T-helper 1 cell (primary cell): ENCODE measurements around the gene KCNK16.
A peak's percentile ranks its signal among the peaks of the same experiment; 100 is the strongest.
"Not testable (repeated sequence)": the region's sequence is repeated elsewhere in the genome, so short reads cannot be mapped to it uniquely, and the experiment has no call there.

Source experiments
- DNase-seq, 5 donors: peaks; one replicate each; pipeline ENCODE4 v3.0.0-alpha.2; 2012 to 2020

KCNK16 gene

DNA sequence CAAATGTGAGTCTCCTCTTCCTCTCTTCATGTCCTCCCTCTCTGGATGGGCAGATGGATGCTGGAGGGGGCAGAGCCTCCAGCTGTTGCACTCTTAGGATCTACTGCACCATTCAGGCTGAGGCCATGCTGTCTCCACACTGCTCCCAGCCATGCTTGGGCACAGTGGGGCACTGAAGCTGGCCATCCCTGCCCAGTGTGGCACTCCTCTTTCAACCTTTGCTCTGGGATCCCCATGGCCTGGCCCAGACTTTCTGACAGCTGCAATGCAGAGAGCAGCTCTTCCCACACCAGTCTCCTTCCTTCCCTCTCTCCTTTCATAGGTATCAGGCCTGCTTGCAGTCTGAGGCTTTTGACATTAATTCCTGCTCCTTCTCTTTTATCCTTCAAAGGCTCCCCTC lies 17.6 kb downstream of the KCNK16 start:
- no peak for DNase-seq

DNA sequence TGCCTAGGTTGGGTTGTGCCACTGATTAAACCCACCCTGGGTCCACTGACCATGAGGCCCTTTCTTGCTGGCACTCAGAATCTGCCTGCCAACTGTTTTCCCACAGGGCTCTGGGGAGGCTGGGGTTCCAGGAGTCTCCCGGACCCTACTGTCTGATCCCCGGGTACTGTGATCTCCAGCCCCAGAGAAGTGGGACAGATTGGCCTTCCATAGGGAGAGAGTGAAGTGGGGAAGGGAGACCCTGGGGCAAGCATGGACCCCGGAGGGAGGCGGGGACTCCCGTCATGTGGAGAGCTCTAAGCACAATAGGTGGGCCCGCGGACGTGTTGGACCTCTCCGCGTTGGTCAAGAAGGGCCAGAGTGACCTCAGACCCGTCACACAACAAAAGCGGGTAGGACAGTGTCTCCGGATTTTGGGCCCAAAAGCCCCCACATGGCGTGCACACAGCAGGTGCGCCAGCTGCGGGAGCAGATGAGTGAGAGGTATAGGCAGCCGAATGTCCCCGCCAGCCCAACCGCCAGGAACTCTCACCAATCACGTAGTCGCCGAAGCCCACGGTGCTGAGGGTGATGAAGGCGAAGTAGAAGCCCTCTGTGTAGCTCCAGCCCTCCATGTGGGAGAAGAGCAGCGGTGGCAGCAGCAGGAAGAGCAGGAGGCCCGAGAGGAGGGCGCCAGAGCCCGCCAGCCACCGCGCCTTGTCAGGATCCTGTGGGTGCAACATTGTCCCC lies 18.9 kb downstream of the KCNK16 start:
- DNase-seq, result no peak

DNA sequence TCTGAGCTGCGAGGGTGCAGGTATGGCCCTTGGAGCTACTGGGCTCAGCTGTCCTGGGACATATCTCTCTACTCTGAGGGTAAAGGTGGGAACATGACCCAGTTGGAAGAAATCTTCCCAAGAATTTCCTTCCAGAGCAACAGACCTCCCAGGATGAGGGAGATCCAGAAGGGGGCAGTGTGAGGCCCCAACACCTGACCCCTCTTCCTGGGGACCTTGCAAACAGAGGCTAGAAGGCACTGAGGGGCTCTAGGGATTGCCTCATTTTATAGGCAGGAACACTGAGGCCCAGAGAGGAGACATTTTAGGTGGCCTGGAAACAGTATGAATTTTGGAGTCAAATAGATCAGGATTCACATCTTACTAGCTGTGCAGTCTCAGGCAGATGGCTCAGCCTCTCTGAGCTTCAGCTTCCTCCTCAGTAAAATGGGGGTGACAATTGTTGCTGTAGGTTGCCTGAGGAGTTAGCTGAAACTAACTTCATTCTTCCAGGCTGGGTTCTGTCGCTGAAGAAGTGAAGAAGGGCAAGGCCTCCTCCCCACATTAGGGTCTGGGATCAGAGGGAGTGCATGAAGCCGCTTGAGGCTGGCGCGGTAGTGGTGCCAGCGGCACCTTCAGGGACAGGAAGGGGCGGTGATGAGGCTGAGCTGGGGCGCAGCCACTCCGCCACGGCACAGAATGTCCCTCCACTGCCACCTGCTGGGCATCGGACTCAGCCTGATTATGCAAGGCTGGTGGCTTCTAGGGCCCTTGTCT lies 19.7 kb downstream of the KCNK16 start:
- DNase-seq, result peak; percentile 64 to 84 (median 68)

DNA sequence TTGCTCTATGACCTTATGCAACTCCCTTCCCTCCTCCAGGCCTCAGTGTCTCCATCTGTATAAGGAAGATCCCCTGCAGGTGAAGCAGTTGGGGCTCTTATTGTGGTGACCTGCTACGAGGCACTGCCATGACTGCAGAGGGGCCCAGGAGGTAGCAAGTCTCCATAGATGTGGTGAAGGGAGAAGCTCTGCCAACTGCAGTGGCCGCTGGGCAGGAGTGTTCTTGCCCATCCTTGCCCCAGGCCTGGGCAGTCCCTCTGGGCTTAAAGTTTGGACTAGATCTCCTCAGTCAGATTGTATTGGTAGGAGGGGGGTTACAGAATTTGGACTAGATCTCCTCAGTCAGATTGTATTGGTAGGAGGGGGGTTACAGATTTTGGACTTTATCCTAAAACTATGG lies 20.5 kb downstream of the KCNK16 start:
- DNase-seq, result no peak

DNA sequence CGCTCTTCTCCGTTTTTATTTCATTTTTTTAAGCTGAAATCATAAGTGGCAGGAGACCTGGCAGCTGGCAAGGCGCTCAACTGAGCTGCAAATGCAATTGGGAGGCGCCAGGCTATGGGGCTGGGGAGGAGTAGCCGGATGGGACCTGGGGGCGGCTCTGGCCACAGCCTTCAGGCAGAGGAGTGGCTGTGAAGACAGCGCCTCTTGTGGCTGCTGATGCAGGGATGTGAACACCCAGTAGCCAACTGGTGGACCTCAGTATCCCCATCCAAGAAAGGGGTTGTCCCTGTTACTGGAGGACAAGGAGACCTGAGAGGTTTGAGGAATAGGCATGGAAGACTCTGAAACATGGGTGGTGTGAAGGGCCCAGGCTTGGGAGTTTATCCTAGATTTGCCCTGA lies 20.9 kb downstream of the KCNK16 start:
- no peak for DNase-seq

DNA sequence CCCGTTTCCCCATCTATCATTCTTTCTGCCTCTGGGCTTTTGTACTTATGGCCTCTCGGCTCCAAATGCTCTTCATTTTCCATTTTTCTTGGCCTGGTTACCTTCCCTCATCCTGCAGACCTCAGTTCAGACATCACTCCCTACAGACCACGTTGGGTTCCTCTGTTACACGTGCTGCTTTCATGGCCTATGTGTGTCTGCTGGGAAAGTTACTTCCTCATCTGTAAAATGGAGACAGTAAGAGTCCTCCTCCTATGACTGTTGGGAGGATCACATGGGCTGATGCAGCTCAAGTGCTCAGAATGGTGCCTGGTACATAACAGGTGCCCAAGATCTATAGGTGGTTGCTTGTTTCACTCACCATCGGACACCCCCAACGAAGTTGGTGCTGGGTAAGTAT lies 21.8 kb downstream of the KCNK16 start:
- DNase-seq, result no peak

DNA sequence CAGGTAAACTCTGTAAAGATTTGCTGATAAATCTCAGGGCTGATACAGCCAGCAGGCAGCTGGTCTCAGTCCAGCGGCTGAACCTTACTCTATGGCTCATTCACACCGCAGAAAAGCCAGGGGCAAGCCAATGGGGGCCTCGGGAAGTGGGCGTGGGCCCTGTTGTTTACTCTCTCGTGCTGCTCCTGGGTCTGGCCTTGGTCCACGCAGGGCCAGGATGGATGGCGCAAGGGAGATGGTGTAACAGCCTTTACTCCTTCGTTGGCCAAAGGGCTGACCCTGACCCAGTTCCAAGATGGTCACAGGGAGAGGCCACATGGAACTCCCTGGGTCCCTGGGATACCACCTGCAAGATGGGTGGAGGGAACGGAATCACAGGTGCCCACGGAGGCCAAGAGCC lies 24.4 kb downstream of the KCNK16 start:
- DNase-seq, result no peak

DNA sequence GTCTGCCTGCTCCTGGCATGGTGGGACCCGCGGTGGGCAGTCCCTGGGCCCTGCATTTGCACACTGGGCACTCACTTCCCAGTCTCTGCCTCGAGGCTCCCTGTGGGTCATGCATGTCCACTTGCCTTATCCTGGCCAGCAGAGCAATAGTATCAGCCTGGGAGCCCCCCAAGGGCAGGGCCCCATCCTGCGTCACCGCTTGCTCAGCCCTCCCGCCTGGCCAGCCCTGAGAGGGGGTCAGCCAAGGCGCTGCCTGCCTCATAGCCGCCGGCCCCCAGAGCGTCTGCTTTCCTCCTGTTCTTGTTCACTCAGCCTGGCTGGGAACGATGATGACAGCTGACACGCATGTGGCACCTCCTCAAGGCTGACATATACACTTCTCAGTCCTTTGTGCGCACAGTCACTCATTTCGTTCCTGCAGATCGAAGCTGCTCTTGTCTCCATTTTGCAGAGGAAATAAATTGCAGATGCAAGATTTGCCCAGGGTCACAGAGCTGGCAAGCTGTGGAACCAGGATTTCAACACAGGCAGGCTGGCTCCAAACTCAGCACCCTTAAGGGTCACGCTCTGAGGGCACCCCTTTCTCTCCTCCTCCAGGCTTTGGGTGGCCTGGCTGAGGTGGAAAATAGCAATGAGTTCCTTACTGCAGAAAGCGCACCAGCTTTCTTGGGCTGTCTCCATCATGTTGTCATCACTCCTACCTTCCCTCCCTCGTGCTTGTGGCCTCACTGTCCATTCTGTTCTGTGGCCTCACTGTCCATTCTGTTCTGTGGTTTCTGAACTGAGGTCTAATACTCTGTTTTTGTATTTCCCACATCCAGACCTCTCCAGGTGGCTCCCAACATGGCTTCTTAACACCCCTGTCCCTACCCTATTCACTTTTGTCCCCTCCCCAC lies 25.5 kb downstream of the KCNK16 start:
- DNase-seq, result no peak

DNA sequence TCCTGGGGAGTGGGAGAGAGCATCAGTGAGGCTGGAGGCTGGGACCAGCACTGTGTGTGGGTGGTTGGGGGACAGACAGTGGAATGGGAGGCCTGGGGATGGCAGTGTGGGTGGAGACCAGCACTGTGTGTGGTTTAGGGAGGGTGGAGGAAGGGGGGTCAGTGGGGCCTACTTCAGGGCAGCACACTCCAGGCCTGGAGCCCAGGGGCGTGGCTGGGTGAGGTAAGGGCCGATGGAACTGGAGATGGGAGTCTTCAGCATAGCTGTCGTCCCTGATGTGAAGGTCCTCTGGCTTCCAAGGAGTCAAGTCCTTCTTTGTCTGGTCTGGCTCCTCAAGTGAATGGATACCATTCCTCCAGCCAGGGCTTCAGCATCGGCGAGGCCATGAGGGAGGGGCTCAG lies 26.9 kb downstream of the KCNK16 start:
- no peak for DNase-seq

DNA sequence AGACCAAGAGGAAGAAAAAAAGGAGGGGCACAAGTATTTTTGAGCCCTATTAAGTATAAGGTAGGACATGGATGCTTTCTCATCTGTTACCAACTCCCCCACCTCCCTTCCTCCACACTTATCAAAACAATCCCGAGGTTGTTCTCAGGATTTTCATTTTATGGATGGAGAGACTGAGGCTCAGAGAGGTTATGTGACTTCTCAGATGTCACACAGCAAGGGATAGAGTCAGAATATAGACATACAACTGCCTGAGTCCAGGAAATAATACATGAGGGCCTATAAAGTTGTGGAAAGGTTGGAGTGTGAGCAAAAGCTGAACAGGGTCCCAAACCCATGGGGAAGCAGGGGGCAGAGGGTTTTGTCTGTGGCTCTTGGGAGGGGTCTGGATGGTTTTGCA lies 27.6 kb downstream of the KCNK16 start:
- DNase-seq, result no peak

DNA sequence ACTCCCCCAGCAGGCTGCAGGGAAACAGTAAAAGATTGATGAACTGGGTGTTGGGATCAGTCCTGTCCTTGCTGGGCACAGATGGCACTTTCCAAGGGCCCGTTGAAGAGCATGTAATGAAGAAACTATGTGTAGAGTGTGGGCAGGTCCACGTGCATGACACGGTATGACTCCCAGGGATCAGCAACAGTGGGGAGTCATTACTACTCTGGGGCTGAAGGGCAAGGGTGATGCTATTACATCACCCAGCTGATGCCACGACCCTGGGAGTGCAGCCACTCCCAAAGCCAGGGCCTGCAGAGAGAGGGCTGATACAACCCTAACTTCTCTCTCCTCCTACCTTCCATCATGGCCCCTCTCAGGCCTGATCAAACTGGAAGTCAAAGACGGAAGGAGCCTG lies 28.4 kb downstream of the KCNK16 start:
- no peak for DNase-seq

DNA sequence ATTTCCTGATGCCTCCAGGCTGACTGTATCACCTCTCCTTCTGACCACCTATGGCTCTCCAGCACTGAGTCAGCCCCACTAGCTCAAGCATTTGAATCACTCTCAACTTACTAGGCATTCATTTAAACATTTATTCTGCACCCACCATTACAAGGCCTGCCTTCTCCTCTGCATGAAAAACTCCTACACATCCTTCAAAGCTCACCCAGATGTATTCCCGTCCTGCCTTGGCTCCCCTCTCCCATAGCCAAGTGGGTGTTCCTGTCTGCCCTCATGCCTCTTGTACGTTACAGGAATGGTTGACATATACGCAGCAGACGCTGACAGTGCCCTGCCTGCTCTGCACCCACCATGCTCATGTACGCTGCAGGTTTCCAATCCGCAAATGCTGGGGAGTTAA lies 29.9 kb downstream of the KCNK16 start:
- no peak for DNase-seq

DNA sequence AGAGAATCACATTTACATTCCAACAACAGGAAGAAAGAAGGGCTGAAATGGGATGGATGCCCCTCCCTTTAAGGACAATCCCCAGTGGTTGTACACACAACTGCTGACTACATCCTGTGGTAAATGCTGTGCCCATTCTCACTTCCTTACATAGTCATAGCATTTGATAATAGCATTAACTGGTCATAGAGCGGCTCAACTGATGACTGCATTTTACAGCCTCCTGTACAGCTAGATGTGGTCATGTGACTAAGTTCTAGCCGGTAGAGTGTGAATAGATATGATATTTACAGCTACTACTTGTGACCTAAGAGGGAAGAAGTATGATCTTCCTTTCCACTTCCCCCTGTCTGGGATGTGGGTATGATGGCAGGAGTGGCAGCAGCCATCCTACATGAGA lies 33.0 kb downstream of the KCNK16 start:
- DNase-seq, result peak in 1 of 5 donors; percentile 8

DNA sequence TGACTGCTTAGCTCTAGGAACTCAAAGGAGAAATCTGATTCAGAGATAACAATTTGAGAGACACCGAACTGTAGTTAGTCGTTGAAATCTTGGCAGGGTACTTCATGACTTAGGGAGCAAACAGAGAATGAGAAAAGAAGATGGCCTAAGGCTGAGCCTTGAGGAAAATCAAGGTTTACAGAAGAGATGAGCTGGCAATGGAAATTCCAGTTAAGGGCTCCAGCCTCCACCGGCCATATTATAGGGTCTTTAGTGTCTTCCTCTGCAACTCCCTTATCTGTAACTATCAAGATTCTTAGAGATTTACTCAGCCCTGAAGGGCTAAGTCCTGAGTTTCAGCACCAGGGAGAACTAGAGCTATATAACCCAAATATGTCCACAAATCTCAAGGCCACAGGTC lies 34.9 kb downstream of the KCNK16 start:
- no peak for DNase-seq

DNA sequence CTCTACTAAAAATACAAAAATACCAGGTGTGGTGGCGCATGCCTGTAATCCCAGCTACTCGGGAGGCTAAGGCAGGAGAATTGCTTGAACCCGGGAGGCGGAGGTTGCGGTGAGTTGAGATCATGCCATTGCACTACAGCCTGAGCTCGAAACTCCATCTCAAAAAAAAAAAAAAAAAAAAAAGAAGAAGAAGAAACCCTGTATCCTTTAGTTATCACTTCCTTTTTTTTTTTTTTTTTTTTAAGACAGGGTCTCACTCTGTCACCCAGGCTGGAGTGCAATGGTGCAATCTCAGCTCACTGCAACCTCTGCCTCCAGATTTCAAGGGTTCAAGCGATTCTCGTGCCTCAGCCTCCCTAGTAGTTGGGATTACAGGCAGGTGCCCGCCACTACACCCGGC lies 35.9 kb downstream of the KCNK16 start:
- not testable (repeated sequence) for DNase-seq

DNA sequence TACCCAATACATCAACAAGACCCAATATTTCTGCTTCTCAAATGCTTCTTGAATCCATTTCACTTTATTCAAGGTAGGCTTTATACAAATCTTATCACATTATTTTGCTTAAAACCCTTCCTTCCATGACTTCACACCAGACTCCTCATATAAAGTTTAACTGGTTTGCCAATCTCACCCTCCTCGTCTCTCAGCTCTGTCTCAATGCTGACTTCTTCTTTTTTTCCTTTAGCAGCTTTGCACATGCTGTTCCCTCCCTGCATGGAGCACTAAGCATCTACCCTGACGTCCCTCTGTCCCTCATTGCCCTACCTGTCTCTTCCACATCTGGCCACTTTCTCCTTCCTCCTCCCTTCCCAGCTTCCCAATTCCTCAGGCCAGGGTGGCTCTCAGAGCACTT lies 39.7 kb downstream of the KCNK16 start:
- DNase-seq, result no peak

DNA sequence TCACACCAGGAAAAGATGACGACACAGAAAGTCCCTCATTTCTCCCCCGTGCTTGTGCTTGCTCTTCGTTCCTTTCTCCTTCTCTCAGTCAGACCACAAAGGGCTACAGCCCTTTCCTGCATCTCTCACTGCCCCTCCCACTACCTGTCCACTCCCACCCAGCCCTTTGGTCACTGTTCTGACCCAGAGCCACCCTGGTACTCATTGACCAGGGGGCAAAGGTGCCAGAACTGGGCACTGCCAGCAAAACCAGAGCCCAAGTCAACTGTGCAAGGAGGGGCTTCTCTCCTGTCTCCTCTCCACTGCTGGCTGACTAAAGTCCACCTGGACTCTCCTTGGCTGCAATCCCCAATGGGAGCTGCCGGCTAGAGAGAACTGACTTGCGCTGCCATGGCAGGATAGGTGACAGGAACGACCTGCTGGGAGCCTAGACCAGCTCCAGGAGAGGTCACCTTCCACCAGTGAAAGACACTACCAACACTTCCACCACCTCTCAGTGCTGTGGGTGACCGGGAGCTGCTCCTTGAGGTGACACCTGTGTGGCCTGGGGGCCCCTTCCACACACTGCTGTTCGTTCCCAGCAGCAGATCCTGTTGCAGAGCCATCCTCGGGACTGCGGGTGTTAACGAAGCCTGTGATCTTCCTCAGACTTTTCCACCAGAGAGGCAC lies 41.1 kb downstream of the KCNK16 start:
- DNase-seq, result no peak

DNA sequence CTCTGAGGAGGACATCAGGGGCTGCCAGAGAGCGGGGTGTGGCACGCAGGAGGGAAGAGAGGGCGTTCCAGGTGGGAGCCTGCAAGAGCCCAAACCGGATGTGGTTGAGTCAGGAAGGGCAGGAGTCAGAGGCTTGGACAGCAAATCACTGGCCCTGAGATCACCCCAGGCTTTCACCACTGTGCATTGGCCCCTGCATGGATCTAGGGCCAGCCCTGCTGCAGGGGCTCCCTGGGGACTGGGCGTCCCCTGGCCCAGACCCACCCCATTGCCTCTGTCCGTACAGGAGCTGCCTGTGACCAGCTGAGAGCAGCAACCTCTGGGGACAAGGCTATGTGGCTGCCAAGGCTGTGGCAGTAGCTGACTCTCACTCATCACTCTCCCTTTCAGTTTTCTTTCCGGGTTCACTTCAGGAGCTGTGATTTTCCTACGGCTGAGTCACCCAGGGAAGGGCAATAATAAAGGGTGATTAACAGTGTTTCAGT lies 42.2 kb downstream of the KCNK16 start:
- DNase-seq, result no peak

DNA sequence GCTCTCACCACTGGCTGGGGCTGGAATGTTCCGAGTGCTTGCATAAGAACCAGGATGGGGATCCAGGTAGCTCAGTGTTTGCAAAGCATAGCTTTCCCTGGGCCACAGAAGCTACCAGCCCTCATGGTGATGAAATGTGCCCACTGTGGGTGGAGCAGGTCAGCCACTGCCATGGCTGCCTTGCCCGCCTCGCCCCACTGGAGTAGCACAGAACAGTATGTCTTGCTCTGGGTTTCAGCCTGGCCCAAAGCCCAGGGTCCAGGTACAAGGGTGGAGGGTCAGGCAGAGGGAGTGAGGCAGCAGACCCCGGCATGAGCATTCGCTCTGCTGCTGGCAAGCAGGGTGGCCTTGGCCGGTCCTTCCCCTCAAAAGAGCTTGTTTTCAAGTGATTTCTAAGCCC lies 43.0 kb downstream of the KCNK16 start:
- no peak for DNase-seq

DNA sequence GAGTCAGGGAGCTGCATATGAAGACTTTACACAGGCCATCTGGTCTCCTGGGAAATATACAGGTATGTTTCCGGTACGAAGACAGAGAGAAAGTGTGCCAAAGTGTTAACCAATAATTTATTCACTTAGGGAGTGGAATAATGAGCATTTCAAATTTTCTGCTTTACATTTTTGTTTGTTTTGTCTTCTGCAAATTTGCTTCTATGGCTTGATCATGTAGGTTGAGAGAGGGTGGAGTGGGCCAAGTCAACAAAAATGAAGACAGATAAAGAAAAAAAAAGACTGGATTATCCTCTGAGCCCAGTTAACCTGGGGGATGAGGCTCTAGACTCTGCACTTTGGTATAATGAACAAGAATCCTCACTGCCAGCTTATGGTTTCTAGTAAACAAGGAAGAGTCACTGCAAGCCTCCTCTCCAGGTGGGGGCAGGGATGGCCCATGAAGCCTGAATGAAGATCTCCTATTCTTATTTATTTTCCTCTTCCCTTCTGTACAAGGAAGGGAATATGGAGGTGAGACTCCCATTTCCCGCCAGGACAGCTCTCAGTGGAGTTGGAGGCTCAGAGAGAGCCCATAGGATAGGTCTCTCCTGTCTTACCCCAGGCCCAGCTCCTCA lies 46.0 kb downstream of the KCNK16 start:
- DNase-seq, result no peak

DNA sequence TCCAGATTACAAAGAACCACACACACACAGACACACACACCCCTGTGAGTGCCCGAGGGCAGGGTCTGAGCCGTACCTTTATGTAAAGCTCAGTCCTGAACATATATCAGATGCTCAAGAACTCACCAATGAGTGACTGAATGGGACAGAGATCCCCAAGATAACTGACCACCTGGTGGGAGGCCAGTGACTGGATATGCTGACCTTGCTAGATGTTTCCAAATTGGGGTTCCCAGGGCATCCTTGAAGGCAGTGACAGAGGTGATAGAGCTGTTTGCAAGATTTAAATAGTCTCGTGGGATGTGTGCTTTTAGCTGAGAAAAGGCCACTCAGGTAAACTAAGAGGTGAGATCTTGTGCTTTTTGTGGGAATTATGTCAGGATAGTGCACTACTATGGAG lies 47.6 kb downstream of the KCNK16 start:
- no peak for DNase-seq

DNA sequence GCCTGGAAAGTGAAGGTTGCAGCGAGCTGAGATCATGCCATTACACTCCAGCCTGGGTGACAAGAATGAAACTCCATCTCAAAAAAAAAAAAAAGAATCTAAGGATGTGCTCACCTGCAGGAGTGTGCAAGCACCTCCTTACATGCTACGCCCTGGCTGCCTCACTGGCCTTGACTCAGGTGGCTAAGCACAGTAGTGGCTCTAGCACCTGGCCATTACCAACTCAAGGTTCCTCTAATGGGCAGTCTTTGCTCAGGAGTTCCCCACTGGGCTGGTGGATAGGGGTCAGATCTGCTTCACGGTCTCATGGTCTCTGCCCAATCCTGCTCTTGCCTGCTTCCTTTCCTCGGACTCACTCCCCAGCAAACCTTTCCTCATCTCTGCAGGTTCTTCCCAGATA lies 48.0 kb downstream of the KCNK16 start:
- no peak for DNase-seq
